ENCODE data around the gene TBC1D17.

TBC1D17 gene

DNA sequence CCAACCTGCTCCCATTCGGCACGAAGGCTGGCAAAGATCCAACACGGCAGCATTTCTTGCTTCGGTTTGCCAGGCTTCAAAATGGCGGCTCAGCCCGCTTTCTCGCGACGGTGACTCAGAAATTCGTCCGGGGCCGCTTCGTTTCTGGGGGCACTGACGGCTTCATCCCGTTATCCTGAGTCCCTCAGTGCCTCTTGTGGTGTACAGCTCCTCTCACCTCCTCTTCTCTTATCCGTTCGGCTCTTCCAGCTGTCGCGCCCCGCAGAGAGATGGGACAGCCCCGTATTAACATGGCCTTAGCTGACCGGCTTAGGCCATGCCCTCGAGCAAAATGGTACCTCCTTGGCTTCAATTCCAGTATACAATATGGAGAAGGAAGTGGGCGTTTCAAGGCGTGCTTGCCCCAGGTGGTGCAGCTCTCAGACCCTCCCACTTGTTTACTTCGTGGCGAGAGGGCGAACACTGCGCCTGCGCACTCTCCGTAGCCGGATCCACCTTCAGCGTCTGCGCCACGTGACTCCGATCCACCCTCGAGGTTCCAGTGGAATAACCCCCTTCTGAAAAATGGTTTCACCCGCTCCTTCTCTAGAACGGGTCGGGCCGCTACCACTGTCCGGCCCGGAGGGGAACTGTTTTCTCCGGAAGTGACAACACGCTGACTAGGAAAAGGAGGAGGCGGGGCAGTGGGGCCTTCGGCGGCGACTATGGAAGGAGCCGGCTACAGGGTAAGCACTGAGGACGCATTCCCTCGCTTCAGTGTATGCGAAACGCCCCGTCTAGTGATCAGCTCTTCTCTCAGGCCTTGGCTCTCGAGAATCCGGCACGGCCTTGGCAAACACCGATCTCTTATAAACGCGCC, at the start of gene TBC1D17, which contains the start of gene AKT1S1:
TBC1D17 (plus strand) TSS at position 683 of the 859 bp plus-strand sequence; CDS start at position 705, 22 bp downstream.
AKT1S1 (minus strand) TSS at position 336 of the 859 bp plus-strand sequence. CDS start 4,060 bp downstream, outside the sequence.
- DNase-seq: peak; percentile 100

- no peak for DNase-seq
Measured at GRCh38 chr19:49829200-49829599, 48.3 kb upstream of the TBC1D17 start.

GRCh38 chr19:49829721-49830120, 47.8 kb upstream of the TBC1D17 start:
- no peak for DNase-seq

DNA sequence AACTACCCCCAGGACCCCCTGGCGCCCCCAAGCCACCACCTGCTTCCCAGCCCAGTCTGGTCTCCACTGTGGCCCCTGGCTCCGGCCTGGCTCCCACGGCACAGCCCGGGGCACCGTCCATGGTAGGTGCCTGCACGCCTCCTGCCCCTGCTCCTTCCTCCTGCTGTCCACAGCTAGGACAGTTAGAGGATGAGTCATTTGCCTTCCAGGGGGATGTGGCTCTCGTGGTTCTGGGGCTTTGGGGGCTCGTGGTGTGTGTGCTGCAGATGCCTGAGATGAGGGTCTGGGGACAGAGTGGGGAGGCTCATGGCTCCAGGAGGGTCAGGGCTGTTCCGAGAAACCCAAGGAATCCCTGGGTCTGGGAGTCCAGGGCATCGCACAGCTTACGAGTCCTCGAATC, 46.7 kb upstream of the TBC1D17 start:
- no peak for DNase-seq

DNA sequence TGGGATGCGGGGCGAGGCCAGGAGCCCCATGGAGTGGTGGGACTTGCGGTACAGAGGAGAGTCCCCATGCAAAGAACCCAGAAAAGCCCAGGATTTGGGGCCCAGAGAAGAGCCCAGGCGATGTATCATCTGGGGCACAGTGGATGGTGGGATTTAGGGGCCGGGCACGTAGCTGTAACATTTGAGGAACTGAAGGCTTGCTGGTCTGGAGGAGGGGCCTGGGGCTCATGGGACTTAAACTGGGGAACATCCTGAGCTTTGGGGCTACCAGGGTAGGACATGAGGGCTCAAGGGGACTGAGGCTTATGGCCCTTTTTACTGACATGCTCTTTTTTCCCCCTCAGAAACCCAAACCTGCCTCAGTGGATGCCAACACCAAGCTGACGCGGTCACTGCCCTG, 45.9 kb upstream of the TBC1D17 start:
- no peak for DNase-seq

- DNase-seq: no peak
Measured at GRCh38 chr19:49832556-49832955, 44.9 kb upstream of the TBC1D17 start.

- no peak for DNase-seq
Measured at GRCh38 chr19:49833599-49833998, 43.9 kb upstream of the TBC1D17 start.

GRCh38 chr19:49835562-49835961, 41.9 kb upstream of the TBC1D17 start:
- DNase-seq: no peak

DNA sequence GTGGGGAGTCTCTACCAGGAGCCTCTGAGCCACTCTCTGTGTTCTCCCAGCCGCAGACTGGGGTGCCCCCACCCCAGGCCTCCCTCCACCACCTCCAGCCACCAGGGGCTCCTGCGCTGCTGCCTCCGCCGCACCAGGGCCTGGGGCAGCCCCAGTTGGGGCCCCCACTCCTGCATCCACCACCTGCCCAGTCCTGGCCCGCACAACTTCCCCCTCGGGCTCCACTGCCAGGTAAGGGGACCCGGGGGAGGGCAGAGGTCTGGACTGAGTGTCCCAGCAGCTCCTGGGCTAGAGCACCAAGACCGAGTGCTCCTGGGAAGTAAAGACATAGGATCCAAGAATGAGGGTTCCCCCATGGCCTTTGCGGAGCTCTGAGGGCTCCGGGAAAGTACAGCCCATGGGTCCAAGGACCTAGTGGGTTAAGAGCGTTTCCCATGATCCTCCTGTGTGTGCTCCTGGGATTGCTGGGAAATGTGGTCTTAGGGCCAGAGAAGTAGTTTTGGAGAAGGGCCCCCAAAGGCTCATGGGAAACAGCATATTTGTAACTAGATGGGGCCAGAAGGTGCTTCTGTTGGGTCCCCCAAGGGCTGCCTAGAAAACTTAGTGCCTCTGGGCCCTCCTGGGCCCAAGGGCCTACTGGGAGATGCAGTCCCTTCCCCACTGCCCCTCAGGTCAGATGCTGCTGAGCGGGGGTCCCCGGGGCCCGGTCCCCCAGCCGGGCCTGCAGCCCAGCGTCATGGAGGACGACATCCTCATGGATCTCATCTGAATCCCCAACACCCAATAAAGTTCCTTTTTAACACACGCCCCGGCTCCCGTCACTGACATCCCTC, 41.1 kb upstream of the TBC1D17 start:
- DNase-seq: no peak

DNA sequence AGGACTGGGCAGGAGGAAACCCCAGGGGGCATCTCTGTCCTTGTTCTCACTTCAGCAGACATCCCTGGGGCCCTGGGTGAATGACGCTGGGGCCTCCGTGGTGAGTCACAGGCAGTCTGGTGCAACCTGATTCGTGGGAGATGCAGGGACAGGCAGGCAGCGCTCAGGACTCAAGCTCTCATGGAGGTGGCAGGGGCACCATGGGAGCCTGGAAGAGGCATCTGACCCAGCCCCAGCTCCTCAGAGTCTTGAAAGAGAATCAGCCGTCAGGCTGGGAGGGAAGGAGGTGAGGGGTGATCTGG, 40.5 kb upstream of the TBC1D17 start:
- DNase-seq: no peak

DNA sequence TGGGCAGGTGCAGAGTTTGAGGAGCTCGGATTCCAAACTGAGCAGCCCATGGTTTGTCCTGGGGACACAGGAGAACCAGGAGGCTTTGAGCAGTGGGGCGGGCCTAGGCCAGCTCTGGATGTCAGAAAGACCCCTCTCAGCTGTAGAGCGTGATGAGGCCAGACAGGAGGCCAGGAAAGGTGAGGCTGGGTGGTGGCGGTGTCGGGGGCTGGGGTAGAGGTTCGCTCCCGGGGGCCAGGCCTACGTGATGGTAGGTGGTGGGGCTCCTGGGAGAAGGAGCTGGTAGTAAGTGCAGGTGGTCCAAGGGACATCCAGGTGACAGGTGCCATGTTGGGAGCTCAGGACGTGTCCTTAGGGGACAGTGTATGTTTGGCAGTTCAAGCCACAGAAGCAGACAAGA, 40.1 kb upstream of the TBC1D17 start:
- DNase-seq: no peak

GRCh38 chr19:49838885-49839588, 38.5 kb upstream of the TBC1D17 start:
- DNase-seq: no peak

DNA sequence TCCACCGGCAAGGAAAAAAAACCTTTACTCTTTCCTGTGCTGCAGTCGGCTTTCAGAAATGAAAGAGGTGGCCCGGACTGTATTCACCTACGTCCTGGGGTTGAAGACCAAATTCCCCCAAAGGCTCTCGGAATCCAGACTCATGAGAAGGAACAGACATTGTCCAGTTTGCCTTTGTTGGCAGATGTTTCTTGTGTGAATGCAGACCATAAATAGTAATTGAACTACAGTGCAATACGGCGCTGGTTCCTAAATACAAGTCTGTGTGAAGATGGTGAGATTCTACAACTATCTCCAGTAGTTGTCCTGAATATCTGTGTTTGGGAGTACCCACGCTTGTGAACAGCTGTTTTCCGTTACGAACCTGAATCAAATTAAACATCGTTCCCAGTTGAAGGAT, 37.8 kb upstream of the TBC1D17 start:
- no peak for DNase-seq

DNA sequence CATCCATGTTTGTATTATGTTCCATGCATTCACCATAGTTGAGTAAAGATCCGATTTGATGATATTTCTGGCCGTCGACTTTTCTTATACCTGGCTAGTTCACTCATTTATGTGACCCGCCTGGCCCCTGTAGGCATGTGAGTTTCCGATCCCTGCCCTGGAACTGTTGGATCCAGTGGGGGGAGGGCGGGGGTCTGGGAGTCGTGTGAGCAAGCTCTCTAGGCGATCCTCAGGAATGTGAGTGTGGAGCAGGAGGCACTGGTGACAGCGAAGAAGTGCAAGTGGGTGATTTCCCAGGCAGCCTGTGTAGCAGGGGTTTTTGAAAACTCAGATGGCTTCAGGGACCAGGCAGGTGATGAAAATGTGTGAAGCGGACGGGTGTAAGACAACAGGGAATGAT, 37.2 kb upstream of the TBC1D17 start:
- DNase-seq: no peak

DNA sequence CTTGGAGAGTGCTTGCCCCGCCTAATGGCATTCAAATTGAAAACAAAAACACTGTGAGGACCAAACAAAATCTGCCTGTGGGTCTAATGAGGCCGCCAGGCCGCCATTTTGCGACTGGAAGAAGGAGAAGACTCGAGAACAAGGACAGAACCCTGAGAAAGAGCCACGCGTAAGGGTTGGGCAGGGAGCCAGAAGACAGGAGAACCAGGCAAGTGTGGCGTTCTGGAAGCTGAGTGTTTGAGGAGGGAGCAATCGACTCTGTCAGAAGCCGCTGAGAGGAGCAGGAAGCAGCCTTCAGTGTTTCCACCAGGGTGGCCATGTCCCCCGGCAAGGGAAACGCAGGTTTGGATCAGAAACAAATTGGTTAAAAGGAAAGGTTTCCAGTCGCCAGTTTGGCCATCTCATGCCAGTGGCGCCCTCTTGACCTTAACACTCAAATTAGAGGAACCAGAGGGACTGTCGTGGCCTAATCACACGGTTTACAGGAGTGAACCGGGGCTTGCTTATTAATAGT, 36.7 kb upstream of the TBC1D17 start:
- DNase-seq: no peak

DNA sequence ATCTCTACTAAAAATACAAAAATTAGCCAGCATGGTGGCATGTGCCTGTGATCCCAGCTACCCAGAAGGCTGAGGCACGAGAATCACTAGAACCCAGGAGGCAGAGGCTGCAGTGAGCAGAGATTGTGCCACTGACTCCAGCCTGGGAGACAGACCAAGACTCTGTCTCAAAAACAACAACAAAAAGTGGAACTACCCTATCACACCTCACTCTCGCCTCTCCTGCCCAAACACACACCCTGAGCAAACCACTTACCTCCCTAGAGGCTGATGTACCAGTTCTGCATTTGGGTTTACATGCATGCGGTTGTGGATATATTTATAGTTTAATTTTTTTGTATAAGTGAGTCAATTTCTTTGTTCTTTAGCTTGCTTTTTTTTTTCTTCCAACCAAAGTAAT, 34.2 kb upstream of the TBC1D17 start:
- DNase-seq: peak in 1 of 2 donors; percentile 58

DNA sequence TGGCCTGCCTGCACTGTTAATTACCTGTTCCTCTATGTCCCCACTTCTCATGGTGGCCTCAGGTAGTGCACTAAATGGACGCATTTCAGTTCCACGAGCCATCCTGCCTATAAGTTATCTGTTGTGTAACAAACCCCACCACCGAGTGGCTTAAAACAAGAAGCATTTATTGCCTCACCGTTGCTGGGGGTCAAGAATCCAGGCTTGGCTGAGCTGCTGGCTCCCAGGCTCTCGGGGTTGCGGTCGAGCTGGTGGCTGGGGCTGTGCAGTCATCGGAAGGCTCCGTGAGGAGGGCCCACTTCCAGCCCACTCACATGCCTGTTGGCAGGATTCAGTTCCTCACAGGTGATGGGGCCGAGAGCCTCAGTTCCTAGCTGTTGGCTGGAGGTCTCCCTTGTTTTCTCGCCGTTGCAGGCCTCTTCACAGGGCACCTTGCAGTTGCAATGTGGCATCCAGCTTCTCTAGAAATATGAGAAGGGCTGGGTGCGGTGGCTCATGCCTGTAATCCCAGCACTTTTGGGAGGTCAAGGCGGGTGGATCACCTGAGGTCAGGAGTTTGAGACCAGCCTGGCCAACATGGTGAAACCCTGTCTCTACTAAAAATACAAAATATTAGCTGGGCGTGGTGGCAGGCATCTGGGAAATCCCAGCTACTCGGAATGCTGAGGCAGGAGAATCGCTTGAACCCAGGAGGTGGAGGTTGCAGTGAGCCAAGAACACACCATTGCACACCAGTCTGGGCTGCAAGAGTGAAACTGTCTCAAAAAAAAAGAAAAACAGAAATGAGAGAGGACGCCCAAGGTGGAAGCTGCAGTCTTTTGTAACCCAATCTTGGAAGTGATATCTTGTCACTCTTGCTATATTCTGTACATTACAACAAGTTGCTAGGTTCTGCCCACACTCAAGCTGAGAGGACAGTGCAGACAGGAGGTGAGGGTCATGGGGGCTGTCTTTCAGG, 33.1 kb upstream of the TBC1D17 start:
- no peak for DNase-seq

GRCh38 chr19:49845414-49845813, 32.1 kb upstream of the TBC1D17 start:
- DNase-seq: no peak

- DNase-seq: no peak
Measured at GRCh38 chr19:49846408-49846807, 31.1 kb upstream of the TBC1D17 start.

- peak in 1 of 2 donors; percentile 42 for DNase-seq
Measured at GRCh38 chr19:49847731-49848696, 29.5 kb upstream of the TBC1D17 start.

DNA sequence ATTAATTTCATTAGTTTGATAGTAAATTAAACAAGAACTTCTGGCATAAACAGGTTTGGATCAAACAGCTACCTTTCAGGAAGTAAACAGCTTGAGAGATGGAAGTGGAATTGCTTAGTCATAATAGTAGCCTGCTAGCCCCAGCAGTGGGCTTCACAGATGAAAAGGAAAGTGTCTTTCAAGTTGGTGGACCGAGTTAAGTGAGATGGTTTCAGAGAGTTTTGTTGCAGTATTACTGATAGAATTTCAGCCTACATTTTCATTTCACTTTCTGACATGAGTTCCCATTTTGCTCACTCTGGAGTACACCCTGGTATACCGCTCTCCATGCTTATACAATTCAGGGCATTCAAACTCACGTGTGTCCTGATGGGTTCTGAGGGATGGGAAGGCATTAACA, 28.6 kb upstream of the TBC1D17 start:
- DNase-seq: no peak

Data from CD4-positive, alpha-beta T cell treated with Interleukin-1 beta for 1 hour (primary cell).